Stimulated activated CD8-positive, alpha-beta memory T cell treated with anti-CD3 and anti-CD28 coated beads, Interleukin-4, amount 100 ng/mL, for 24 hours (primary cell): ENCODE data around the gene EMP1.

ENCODE experiments used
- DNase-seq: peaks from one replicate; pipeline ENCODE4 v3.0.0-alpha.2; 2020; ENCODE audit warnings: low read depth

Gene EMP1

DNA sequence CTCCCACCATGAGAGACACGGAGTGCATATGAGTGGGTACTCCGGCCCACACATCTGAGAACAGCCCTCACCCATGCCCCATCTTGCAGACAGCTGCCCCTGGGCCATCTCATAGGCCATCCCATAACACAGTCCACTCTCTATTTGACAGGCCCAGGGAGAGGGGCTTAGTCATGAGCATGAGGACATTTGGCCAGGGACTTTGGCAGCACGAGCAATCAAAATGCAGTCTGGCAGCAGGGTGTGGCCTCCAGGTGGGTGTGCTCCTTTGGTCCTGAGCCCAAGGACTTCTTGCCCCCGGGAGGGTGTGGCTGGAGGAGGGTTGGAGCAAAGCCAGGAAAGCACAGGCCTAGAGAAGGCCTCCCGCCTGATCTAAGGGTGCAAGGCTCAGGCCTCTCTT is 25.6 kb downstream of the EMP1 start:
- no peak for DNase-seq

DNA sequence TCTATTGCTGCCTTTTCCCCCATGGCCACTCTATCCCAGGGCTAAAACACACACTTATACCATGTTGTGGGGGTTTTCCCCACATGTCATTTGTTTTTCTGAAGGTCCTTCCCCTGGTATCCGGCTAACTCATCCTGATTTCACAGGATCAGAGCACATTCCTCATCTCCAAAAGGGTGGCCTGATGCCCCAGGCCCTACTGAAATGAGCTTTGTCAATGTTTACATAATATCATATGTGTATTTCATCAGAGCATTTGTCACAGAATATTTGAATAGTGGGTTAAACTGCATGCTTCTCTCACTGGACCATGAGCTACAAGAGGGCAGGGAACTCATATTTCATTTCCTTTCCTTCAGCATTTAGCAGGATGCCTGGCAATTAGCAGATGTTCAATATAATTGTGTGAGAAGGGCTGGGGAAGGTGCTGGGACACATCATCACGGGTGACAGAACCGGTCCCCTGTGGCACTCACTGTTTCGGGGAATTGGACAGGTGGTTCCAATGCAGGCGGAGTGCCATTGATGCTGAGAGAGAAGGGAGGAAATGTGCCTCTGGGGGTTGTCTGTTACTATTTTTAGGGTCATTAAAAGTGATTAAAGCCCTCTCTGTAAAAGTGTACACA is 26.8 kb downstream of the EMP1 start:
- no peak for DNase-seq

DNA sequence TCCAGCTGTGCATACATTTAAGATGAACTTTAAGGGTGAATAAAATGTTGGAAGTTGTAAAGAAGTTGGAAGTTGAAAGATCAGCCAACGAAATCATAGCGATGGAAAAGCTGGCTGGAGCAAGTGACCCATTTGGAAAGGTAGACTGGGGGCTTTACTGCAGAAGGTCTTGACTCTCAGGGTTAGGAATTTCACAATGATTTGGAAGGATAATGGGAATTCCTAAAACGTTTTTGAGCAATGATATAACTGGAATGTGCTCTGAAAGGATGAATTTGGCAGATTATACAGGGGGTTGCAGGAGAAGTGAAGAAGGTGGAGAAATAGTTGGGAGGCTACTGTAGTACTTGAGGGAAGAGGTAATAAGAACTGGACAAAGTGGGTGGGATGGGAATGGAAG is 27.4 kb downstream of the EMP1 start:
- no peak for DNase-seq

DNA sequence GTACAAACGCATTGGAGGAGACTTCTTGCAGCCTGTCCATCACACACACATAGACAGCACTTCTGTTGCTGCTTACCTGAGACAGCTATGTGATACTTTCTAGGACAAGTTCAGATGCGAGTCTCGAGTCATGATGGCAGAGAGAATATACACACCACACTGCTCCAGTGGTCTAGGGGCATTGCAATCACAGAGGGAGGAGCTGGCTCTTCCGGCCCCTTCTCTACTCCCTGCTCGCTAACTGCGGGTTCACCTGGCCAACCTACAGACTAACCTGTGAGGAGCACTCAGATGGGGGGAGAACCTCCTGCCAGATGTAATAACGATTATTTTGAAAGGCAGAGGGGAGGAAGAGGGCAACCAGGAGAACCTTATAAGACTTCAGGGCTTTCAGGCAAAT is 30.7 kb downstream of the EMP1 start:
- no peak for DNase-seq

DNA sequence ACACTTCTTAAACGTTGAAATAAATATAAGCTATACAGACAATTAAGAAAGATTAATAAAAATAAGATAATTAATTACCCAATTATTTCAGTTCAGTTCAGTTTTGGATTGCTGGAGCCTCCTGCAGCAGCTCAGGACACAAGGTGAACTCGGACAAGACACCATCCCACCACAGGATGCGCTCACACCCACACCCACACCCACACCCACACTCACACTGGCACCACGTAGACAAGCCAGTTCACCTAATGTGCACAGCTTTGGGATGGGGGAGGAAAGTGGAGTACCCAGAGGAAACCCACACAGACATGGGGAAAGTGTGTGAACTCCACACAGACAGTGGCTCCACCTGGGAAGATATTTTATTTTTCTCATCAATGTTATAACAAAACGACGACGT is 32.1 kb downstream of the EMP1 start:
- DNase-seq, result no peak

DNA sequence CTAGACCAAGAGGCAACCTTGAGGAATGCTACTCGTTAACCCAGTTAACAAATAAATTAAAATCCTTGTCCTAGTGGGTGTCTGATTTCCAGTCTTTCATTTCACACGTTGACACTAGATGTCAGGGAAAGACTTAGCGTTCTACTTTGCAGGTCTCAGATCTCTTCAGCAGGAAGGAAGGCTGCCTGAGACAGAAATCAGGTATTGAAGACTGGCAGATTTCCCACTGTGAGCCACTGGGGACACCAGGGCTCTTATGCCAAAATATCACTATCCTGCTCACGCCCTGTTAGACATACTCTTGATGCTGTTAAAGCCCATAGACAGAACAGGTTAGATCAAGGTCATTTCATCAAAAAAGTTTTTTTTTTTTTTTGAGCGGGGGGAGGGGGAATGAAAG is 33.0 kb downstream of the EMP1 start:
- no peak for DNase-seq

DNA sequence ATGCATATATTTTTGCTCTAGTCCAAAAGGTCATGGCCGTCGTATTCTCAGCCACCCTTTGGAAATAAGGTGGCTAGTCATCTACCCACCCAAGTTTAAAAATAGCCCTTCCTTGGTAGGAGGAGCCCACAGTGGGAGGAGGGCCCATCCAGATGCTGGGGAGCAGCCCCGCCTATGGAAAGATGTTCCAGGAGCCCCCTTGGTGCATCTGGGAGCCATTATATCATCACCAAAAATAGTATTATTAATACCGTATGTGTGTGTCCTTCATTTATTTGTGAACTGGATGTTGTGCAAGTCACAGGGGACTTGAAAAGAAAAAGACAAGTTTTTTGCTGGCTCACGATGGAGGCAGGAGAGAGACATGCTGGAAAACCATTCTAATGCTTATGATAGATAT is 34.0 kb downstream of the EMP1 start:
- no peak for DNase-seq

DNA sequence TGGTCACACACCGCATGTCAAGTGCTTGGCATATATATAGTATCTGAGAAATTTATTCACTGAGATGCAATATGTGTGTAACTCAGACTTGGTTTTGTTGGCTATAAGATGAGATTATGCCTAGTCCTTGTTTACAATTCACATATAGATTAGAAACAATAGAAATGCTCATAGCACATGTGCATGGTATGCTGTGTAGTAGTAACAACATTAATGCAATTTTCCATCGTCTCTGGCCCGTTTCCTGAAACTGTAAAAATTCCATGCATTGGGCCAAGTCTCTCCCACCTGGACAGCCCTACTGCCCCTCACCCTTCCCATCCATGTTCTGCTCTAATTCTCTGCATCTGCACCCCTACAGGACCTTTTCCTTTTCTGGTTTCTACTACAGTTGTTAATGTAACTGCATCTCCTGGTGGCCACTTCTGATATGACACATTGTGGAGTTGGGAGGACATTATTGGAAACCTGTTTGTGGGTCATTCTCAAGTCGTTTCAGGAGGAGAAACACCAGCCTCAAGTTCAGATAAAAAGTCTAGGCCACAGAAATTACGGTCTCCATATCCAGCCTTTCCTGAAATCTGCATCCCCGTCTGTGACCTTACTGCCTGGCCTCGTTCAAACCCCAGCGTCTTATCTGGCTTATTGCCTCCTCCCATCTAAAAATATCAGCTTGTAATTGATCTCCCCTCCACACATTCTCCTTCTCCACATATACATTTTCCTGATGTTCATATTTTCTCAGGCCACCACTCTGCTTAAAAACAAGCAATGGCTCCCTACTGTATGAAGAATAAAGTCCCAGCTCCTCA is 37.5 kb downstream of the EMP1 start:
- no peak for DNase-seq

DNA sequence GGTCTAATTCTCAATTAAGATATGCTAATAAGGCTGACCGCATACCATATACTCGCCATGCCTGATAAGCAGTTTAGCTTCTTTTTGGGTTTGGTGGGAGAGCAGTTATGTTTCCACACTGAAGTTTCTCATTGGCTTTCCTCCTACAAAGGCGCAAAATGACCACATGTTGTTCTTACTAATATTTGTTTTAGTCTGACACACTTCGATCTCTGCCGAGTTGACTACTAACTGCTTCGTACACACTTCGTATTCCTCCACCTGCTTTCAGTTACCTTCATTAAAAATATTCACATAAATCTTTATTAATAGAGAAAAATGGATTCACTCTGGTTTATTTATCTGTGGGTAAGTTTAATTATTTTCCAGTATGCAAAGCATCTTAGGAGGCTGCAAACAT is 41.7 kb downstream of the EMP1 start:
- no peak for DNase-seq

DNA sequence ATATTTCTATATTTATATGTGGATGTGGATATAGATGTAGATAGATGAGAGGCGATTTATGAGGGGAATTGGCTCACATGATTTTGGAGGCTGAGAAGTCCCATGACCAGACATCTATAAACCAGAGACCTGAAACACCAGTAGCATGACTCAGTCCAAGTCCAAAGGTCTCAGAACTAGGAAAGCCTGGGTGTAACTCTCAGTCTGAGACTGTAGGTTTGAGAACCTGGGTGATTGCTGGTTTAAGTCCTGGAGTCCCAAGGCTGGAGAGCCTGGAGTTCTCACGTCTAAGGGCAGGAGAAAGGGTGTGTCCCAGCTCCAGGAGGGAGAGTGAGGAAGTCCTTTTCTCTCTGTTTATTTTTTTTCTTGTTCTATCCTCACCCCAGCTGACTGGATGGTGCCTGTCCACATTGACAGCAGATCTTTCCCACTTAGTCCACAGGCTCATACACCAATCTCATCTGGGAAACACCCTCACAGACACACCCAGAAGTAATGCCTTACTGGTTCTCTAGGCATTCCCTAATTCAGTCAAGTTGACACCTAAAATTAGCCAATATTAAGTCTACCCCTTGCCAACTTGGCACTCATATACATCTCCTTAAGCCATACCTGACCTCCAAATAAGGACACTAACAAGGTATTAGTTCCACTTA is 45.4 kb downstream of the EMP1 start:
- no peak for DNase-seq

DNA sequence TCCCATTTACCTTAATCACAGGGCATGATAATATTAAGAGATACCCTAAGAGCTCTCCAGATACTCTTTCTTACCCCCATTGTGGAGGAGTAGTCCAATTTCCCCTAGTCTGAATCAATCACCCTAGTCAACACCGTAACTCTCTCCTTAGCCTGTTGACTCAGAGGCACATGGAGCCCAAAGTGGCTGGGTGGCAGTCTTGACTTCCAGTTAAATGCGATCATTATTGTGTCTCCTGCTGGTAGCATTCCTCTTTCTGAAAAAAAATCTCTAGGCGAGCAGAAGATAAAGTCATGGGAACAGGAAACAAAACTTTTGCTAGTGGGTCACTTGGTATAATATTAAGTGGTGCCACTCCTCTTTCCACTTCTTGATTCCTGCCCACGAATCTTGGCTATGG is 46.4 kb downstream of the EMP1 start:
- DNase-seq, result no peak

DNA sequence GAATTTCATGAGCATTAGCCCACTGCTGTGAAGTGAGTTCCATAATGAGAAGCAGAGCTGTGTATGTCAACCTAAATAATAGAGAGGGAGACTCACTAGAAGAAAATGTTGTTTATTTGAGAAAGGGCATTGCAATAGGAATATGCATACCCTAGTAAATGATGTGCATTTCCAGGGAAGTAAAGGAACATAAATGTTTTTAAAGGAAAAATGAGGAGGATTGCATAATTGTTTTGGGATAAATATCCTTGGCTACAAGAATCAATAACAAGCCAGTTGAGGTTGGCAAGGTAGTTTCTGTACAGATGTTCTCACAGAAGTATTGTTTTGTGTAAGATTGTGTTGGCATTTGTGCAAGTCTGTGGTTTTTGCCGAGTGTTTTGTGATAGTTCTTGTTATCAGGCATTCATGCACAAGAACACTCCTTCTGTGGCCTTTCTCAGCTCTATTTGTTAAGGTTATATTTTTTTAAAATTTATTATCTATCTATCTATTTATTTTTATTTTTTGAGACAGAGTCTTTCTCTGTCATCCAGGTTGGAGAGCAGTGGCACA is 47.1 kb downstream of the EMP1 start:
- no peak for DNase-seq

DNA sequence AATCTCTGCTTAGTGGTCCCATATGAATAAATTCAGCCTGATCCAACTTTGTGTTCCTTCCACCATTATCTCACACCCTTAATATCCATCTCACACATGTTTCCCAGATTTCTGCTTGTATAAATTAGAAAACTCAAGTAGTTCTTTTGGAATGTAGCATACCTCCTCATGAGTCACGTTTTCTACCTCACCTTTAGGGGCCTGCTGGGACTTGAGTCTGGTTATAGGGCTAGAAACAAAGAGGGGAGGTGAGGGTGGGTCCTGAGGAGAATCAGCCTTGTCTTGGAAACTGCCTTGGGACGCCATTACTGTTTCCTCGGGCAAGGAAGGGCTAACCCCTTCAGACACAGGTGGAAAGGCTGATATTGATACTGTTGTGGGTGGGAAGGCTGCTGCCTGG is 51.1 kb downstream of the EMP1 start:
- DNase-seq, result no peak

DNA sequence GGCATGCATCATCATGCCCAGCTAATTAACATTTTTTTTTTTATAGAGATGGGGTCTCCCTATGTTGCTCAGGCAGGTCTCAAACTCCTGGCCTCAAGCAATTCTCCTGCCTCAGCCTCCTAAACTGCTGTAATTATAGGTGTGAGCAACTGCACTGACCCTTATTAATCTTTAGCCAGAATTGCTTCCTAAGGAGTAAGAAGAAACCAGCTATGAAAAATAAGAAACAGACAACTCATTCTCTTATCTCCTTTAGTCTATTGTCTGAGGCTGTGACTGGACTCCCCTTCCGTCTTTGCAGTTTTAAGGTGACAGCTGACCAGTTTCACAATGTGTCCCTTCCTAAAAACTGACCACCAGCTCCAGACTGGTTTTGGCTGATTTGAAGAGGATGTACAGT is 52.4 kb downstream of the EMP1 start:
- no peak for DNase-seq

DNA sequence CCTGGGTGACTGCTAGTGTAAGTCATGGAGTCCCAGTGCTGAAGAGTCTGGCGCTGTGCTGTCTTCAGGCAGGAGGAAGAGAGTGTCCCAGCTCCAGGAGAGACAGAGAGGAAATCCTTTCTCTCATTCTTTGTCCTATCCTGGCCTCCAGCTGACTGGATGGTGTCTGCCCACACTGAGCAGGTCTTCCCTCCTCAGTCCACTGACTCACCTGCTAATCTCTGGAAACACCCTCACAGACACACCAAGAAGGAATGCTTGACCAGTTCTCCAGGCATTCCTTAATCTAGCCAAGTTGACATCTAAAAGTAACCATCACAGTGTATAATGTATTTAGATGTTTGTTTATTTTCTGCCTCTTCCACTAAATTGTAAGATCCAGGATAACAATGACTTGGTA is 53.9 kb downstream of the EMP1 start:
- DNase-seq, result no peak

DNA sequence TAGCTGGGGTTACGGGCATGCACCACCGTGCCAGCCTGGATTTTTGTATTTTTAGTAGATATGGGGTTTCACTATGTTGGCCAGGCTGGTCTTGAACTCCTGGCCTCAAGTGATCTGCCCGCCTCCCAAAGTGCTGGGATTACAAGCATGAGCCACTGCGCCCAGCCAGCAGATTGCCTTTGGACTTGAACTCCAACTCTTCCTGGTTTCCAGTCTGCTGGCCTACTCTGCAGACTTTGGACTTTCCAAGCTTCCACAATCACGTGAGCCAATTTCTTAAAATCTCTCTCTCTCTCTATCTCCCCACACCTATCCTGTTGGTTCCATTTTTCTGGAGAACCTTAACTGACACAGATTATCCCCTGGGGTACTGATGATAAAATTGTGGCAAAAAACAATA is 55.0 kb downstream of the EMP1 start:
- DNase-seq, result no peak

DNA sequence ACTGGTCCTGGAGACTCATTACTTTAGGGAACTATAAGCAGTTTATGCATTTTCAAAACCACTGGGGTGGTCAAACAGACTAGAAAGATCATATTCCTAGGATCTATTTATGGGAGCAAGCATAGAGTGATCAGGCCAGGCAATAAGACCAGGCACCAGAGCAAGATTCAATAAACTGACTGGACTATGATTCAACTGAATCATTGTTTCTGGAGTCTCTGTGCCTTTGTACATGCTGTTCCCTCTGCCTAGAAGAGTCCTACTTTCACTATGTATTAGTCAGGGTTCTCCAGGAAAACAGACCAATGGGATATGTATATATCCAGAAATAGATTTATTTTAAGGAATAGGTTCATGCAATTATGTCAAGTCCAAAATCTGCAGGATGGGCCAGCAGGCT is 55.5 kb downstream of the EMP1 start:
- no peak for DNase-seq

DNA sequence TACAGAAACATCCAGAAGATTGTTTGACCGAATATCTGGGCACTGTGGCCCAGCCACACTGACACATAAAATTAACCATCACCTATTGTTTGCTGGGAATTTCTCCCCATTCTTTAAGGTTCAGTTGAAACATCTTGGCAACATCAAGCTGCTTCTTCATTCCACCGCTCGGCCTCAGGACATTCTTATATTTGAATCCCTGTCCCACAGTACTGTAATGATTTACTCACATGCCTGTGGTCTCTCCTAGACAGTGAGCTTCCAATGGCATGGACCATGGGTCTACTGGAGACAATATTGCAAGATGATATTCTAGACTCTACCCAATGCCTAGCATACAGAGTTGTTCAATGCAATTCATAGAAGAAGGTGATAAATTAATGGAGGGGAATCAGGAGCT is 56.1 kb downstream of the EMP1 start:
- DNase-seq, result no peak

DNA sequence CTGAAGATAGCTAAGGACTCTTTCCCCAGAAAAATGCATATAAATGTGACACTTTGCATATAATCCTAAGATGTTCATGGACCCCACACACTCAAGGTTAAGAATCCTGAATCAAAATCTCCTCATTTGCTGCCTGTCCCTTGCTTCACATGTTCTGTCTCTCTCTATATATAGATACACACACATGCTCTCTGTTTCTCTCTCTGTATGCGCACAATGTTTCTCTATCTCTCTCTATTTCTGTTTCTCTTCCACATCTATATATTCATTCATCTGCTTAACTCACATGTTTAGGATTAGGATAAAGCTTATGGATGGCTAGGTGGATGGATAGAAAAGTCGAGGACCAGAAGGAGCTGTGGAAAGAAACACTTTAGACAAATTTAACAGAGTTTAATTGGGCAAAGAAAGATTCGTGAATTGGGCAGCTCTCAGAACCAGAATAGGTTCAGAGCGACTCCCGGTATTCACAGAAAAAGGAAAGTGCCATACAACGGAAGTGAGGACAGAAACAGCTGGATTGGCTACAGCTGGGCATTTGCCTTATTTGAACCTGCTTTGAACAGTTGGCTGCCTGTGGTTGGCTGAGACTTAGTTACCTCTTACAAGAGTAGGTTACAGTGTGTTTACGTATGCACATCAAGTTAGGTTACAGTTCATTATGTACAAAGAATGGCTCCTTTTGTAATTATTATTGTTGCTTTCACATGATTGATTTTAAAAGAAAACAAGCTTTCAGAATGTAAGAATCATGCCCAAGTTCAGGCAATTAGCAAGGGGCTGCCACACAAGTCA is 57.6 kb downstream of the EMP1 start:
- DNase-seq, result no peak

DNA sequence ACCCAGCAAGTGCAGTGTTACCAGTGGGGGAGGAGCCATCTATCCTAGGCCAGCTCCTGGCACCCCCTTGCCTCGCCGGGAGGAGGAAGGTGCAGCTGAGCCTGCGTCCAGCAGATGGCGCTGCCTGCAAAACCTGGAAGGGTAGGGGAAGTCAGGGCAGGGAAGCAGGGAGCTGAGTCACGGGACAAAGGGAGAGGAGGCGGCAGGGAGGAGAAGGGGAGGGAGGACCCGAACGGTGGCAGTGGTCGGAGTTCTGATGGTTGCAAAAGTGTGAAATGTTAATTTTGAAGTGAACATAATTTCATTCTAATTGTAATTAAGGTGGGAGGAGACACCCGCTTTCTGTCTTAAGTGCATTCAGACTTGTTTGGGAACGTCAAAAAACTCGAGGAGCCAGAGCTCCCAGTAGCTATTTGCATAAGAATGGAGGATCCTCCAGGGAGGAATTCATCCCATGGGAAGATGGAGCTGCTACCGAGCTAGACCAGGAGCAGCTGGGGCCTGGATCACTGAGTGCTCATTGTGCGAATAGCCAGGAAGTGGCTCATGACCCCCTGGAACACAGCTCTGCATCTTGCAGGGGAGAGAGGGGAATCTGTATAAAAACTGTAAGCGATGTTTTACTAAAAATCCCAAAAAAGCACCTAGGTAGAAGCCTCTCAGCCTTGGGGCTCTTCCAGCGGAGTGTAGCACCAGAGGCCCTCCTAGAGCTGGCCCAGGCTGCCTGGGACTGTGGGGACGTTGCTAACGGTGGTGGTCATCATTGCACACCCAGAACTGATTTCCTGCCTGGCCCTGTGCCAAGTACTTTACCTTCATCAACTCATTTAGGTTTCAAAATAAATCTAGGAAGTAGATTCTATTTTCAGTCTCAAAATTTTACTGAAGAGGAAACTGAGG is 59.5 kb downstream of the EMP1 start:
- peak; percentile 70 for DNase-seq

DNA sequence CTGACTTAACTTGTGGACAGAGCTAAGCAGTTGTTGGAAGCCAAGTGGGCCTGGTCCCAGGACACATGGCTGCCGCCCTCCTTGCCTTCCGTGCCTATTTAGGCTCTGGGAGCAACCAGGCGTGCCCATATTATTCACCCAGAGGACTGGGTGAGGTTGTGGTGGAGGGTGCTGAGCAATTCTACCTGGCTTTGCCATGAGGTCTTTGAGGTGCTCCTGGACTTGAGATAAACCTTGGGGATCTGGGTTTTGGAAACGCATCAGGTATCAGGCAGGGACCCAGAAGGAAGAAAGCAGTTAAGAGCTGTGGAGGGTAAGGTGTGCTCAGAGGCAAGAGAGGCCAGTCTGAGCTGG is 60.1 kb downstream of the EMP1 start:
- no peak for DNase-seq
